Endothelial cell of umbilical vein (primary cell): Measurements from ENCODE around the gene SERPINB6. TPM values are rescaled to one million over a fixed set of nuclear protein-coding genes. Genes with fewer than 3 reads are reported as not detected.

Experiments used
- BruUV-seq: library from RNA; stranded (reverse); fragments of 400-500 nt; replicated peaks from 2 replicates; lab custom pipeline; 2021; lab: Mats Ljungman, UMichigan
- CTCF ChIA-PET: fragments of 300-600, 350-600 bp; sonication (Branson Sonifier 250); formaldehyde crosslinking; loops from one replicate; lab custom pipeline; 2021; ENCODE audit warnings: antibody characterized with exemption, inconsistent platforms; lab: Charles Lee
- POLR2A ChIA-PET: fragments of 300-600, 350-600 bp; sonication (Branson Sonifier 250); formaldehyde crosslinking; loops from one replicate; lab custom pipeline; 2021; ENCODE audit warnings: antibody characterized with exemption, inconsistent platforms; lab: Charles Lee
- DNase-seq: peaks from one replicate; pipeline ENCODE4 v3.0.0-alpha.2; 2011; ENCODE audit warnings: low read depth, low spot score
- FAIRE-seq: peaks from 2 replicates; lab custom pipeline; 2011; peaks lifted over from hg19 to GRCh38; lab: Jason Lieb, UNC
- H2AFZ ChIP-seq: 2 replicates; pipeline ENCODE4 v1.6.0; 2012; ENCODE audit warnings: low read depth, low read length, control low read depth, inconsistent platforms
- H3K27ac ChIP-seq: 2 replicates; pipeline ENCODE4 v1.5.1; 2011; ENCODE audit warnings: low read depth, mild to moderate bottlenecking, control low read depth, low read length, moderate library complexity; ENCODE audit not compliant: insufficient read depth
- H3K27me3 ChIP-seq, 2 experiments: 2 replicates each; pipeline versions ENCODE4 v1.6.0 to v1.6.1; 2011; ENCODE audit warnings: low read length in 2 of 2, mixed read lengths in 1 of 2; ENCODE audit not compliant: control insufficient read depth in 2 of 2, insufficient read depth in 2 of 2
- H3K36me3 ChIP-seq, 2 experiments: 2 replicates in 1 of 2; 3 replicates in 1 of 2; pipeline ENCODE4 v1.5.1; 2011; ENCODE audit warnings: low read length in 2 of 2, mild to moderate bottlenecking in 1 of 2, moderate library complexity in 1 of 2; ENCODE audit not compliant: control insufficient read depth in 2 of 2, insufficient read depth in 2 of 2; ENCODE audit errors: extremely low read depth in 1 of 2
- H3K4me1 ChIP-seq: 3 replicates; pipeline ENCODE4 v1.5.1; 2011; ENCODE audit warnings: mild to moderate bottlenecking, low read length; ENCODE audit not compliant: control insufficient read depth, insufficient read depth; ENCODE audit errors: extremely low read depth
- H3K4me2 ChIP-seq: 2 replicates; pipeline ENCODE4 v1.6.1; 2011; ENCODE audit warnings: low read length, control low read depth, mixed read lengths; ENCODE audit not compliant: insufficient read depth
- H3K4me3 ChIP-seq, 3 experiments: fragments of 200-600 bp in 1 of 3; sonication (generic), shearing (Covaris generic) in 1 of 3; replicated peaks in 1 of 3; 2 replicates each; pipeline ENCODE4 v1.5.1; 2011 to 2016; ENCODE audit warnings: control low read depth in 3 of 3, low read length in 3 of 3, mild to moderate bottlenecking in 2 of 3, inconsistent platforms in 1 of 3, low read depth in 1 of 3, moderate library complexity in 1 of 3; ENCODE audit not compliant: insufficient read depth in 1 of 3
- H3K79me2 ChIP-seq: 2 replicates; pipeline ENCODE4 v1.6.0; 2012; ENCODE audit warnings: low read length, inconsistent platforms; ENCODE audit not compliant: control insufficient read depth, insufficient read depth
- H3K9ac ChIP-seq: replicated peaks from 2 replicates; pipeline ENCODE3; 2011; ENCODE audit warnings: low read length, control low read depth; ENCODE audit not compliant: insufficient read depth; ENCODE audit errors: extremely low read depth
- H3K9me1 ChIP-seq: replicated peaks from 3 replicates; pipeline ENCODE4 v1.6.0; 2011; ENCODE audit warnings: mild to moderate bottlenecking, low read length; ENCODE audit not compliant: control insufficient read depth, insufficient read depth; ENCODE audit errors: extremely low read depth
- H3K9me3 ChIP-seq: replicated peaks from 2 replicates; pipeline ENCODE4 v1.5.1; 2012; ENCODE audit warnings: low read length, inconsistent platforms; ENCODE audit not compliant: control insufficient read depth, insufficient read depth
- H4K20me1 ChIP-seq: replicated peaks from 2 replicates; pipeline ENCODE3; 2011; ENCODE audit warnings: mild to moderate bottlenecking, low read length; ENCODE audit not compliant: control insufficient read depth, insufficient read depth; ENCODE audit errors: extremely low read depth
- FOS ChIP-seq: IDR thresholded peaks from 2 replicates; pipeline ENCODE4 v1.6.1; 2011; ENCODE audit warnings: mild to moderate bottlenecking, low read length, moderate library complexity, borderline replicate concordance; ENCODE audit not compliant: insufficient read depth
- POLR2A ChIP-seq: IDR thresholded peaks from 2 replicates; pipeline ENCODE4 v1.6.1; 2012; ENCODE audit warnings: low read depth, mild to moderate bottlenecking, control low read depth, low read length
- dilution Hi-C: fragments of 300-500 bp; cut with MboI; formaldehyde crosslinking; loops from one replicate; pipeline ENCODE4 v1.15.0; 2019; ENCODE audit warnings: low sequenced_read_pairs; ENCODE audit not compliant: extremely low pct_ligation_motif_present
- intact Hi-C: fragments of 100-400 bp; cut with micrococcal nuclease; formaldehyde crosslinking; loops from one replicate; pipeline ENCODE4 v1.10.0; 2022
- polyA plus RNA-seq, 4 experiments: library from polyadenylated mRNA; depleted of rRNA in 3 of 4; stranded (reverse) in 3 of 4; unstranded in 1 of 4; fragments of >200 nt; gene quantifications; 2 replicates each; pipeline versions ENCODE4 v1.2.1 to v1.2.3, GENCODE V29; 2011 to 2012; ENCODE audit warnings: missing spikeins in 1 of 4
- total RNA-seq: library from RNA; stranded (reverse); gene quantifications from 2 replicates; pipeline ENCODE4 v1.2.3, GENCODE V29; 2021
- TF ChIP-seq, protein P1 (sequence below): IDR thresholded peaks from 2 replicates; pipeline ENCODE4 v1.6.1; 2011; ENCODE audit not compliant: insufficient read depth, insufficient read length
- TF ChIP-seq, protein P2 (sequence below), 2 donors: IDR thresholded peaks; 1 replicate in 1 of 2; 2 replicates in 1 of 2; pipeline ENCODE4 v1.5.1; 2011; ENCODE audit warnings: low read length in 2 of 2, mild to moderate bottlenecking in 2 of 2, moderate library complexity in 2 of 2, control low read depth in 1 of 2, inconsistent platforms in 1 of 2, low read depth in 1 of 2; ENCODE audit not compliant: insufficient read depth in 1 of 2; ENCODE audit errors: extremely low read depth in 1 of 2

The SERPINB6 gene
- total and polyA plus RNA-seq, 2 donors (not counting 3 experiments of a cell fraction or from before 2014, with no cell fraction given), result 145 to 151 TPM

DNA sequence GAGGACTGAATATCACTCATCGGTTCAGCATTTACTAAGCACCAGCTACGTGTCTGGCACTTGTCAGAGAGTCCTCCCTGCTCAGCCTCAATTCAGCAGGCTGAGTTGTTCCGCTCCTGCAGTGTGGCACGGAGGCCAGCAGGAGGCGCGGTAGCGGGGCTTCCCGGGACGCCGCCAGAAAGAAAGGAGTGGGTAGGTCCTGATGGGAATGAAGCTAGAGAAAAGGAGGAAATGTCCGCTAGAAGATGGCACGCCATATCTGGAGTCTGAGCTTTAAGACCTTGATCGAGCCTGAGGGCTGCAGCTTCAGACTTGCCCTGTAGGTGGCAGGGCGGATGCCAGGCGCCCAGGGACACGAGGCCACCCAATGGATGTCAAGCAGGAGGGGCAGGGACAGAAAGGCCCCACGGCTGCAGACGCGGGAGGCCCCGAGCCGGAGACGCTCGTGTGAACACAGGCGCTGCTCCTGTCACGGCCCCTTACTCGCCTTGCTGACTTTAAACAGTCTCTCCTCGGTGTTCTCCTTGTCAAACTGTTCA, 18.7 kb downstream of the SERPINB6 start:
- no TSS peak for BruUV-seq
- H3K4me2 ChIP-seq, result no peak overlapping the region
- intact Hi-C loops, result loop anchor here (1.0 kb wide), 5 partner anchors 18 to 106 kb away; no protein-coding TSS in a partner anchor

More for the DNA sequence above, 18.7 kb downstream of the SERPINB6 start:
- TF ChIP-seq, protein P1, sequence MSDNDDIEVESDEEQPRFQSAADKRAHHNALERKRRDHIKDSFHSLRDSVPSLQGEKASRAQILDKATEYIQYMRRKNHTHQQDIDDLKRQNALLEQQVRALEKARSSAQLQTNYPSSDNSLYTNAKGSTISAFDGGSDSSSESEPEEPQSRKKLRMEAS, result peak; percentile 33
- TF ChIP-seq FOS (no peak), POLR2A (no peak)
- TF ChIP-seq, protein P2, sequence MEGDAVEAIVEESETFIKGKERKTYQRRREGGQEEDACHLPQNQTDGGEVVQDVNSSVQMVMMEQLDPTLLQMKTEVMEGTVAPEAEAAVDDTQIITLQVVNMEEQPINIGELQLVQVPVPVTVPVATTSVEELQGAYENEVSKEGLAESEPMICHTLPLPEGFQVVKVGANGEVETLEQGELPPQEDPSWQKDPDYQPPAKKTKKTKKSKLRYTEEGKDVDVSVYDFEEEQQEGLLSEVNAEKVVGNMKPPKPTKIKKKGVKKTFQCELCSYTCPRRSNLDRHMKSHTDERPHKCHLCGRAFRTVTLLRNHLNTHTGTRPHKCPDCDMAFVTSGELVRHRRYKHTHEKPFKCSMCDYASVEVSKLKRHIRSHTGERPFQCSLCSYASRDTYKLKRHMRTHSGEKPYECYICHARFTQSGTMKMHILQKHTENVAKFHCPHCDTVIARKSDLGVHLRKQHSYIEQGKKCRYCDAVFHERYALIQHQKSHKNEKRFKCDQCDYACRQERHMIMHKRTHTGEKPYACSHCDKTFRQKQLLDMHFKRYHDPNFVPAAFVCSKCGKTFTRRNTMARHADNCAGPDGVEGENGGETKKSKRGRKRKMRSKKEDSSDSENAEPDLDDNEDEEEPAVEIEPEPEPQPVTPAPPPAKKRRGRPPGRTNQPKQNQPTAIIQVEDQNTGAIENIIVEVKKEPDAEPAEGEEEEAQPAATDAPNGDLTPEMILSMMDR (IDR thresholded peaks at IDR 0.05; ENCODE audit: extremely low read depth in 1 of 2, insufficient read depth in 1 of 2, low read depth in 1 of 2, low read length in 2 of 2), result peak; percentile 91 to 99
- Histone ChIP-seq H2AFZ (peak overlapping the region; percentile 12), H4K20me1 (no peaks in the 10 kb centered on the region), H3K9me1 (no peaks in the 10 kb centered on the region), H3K36me3 (peaks cover 8 to 28% of the 10 kb centered on the region in 2 experiments), H3K9me3 (no peaks in the 10 kb centered on the region), H3K4me3 (no peak overlapping the region), H3K4me1 (peaks cover 3% of the 10 kb centered on the region), H3K9ac (no peak overlapping the region), H3K27ac (no peak overlapping the region), H3K79me2 (no peaks in the 10 kb centered on the region), H3K27me3 (no peaks in the 10 kb centered on the region)
- ChIA-PET CTCF (interaction anchor here (0.7 to 10.3 kb wide), 52 partner anchors 8 to 214 kb away, joined by 3 to 331 read pairs (median 7); partner anchors contain the start of genes NQO2, RIPK1, SERPINB1 and SERPINB6), POLR2A (interaction anchor here (0.7 to 1.2 kb wide), 3 partner anchors 36 to 166 kb away, joined by 3 to 10 read pairs (median 3); partner anchors contain the start of gene BPHL)
- peak; percentile 92 for DNase-seq
- peak; percentile 97 for FAIRE-seq
- dilution Hi-C loops, result no loop called here
